Measurements from ENCODE around the gene CRIP3.

DNA sequence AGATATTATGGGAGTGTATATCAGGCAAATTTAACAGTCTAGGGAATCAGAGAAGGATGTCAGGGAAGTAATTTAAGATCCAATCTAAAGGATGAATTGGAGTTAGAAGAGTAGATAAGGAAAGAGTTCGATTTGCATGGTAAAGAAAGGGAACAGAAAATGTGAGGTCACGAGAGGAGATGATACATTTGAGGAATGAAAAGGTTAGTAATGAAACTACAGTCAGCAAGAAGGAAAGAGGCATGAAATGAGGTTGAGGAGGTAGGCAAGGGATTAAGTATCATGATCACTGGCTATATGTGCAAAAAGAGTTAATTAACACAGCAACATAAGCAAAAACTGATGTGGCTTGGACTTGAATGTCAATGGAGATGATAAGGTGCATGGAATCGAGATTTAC is 38.4 kb upstream of the CRIP3 start:
- TF ChIP-seq, protein P1, sequence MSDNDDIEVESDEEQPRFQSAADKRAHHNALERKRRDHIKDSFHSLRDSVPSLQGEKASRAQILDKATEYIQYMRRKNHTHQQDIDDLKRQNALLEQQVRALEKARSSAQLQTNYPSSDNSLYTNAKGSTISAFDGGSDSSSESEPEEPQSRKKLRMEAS (IDR thresholded peaks at IDR 0.05; ENCODE audit: insufficient read depth, insufficient read length) = no peak
- no peak for TF ChIP-seq CTCF (IDR thresholded peaks at IDR 0.05; ENCODE audit: extremely low read depth in 1 of 2, insufficient read depth in 1 of 2, low read depth in 1 of 2, low read length in 2 of 2)
- no peak for TF ChIP-seq GATA2 (IDR thresholded peaks at IDR 0.05; ENCODE audit: insufficient read depth, insufficient read length, low read depth, low read length)
- no peak for TF ChIP-seq POLR2A (IDR thresholded peaks at IDR 0.05; ENCODE audit: low read depth, low read length)
- no peak for TF ChIP-seq EZH2 (IDR thresholded peaks at IDR 0.05; ENCODE audit: borderline replicate concordance, low read depth, low read length, severe bottlenecking)
- TF ChIP-seq POLR2AphosphoS5 (IDR thresholded peaks at IDR 0.05; ENCODE audit: insufficient read depth, low read depth, low read length) = no peak
- no peak for TF ChIP-seq JUN (IDR thresholded peaks at IDR 0.05; ENCODE audit: borderline replicate concordance, insufficient read depth, insufficient read length, low read depth)
- TF ChIP-seq MYC (IDR thresholded peaks at IDR 0.05; ENCODE audit: low read depth, low read length) = no peak
